IMR-90 (cell line): ENCODE data around the gene SF3B1. TPM values are rescaled to one million over a fixed set of nuclear protein-coding genes. Genes with fewer than 3 reads are reported as not detected.

Source experiments
- ATAC-seq: fragments of 200-7000 bp; cut with Tn5 transposase; 2 replicates; pipeline ENCODE4 v1.9.1; 2020; ENCODE audit warnings: low read depth, mild to moderate bottlenecking, moderate library complexity
- BruUV-seq: library from RNA; stranded (reverse); fragments of 400-500 nt; replicated peaks from 2 replicates; lab custom pipeline; 2021; lab: Mats Ljungman, UMichigan
- CTCF ChIA-PET: fragments of 300-600 bp; formaldehyde crosslinking; extraction: SDS; loops from one replicate; lab custom pipeline; 2021; ENCODE audit warnings: antibody characterized with exemption; lab: Yijun Ruan, JAX
- POLR2A ChIA-PET: fragments of 300-600 bp; sonication (Branson Sonifier 250); formaldehyde crosslinking; loops from one replicate; lab custom pipeline; 2022; ENCODE audit warnings: antibody characterized with exemption; ENCODE audit not compliant: unreplicated experiment; lab: Charles Lee
- DNase-seq: peaks from one replicate; pipeline ENCODE4 v3.0.0; 2013
- H2AFZ ChIP-seq: replicated peaks from 2 replicates; pipeline ENCODE3; 2013; ENCODE audit warnings: low read length, mild to moderate bottlenecking; ENCODE audit not compliant: poor library complexity
- H2AK5ac ChIP-seq: 2 replicates; pipeline ENCODE4 v1.6.1; 2013; ENCODE audit warnings: low read depth, low read length, inconsistent platforms
- H2AK9ac ChIP-seq: replicated peaks from 2 replicates; pipeline ENCODE3; 2013; ENCODE audit warnings: mild to moderate bottlenecking, low read depth, low read length, moderate library complexity; ENCODE audit not compliant: poor library complexity
- H2BK120ac ChIP-seq: 2 replicates; pipeline ENCODE4 v1.6.1; 2013; ENCODE audit warnings: low read depth, low read length, inconsistent platforms
- H2BK15ac ChIP-seq: 3 replicates; pipeline ENCODE4 v1.6.1; 2013; ENCODE audit warnings: low read depth, low read length, inconsistent platforms
- H2BK20ac ChIP-seq: 2 replicates; pipeline ENCODE4 v1.6.1; 2013; ENCODE audit warnings: low read depth, mild to moderate bottlenecking, inconsistent platforms, low read length, moderate library complexity
- H2BK5ac ChIP-seq: 2 replicates; pipeline ENCODE4 v1.6.1; 2013; ENCODE audit warnings: mild to moderate bottlenecking, low read depth, low read length, inconsistent platforms; ENCODE audit not compliant: poor library complexity, severe bottlenecking
- H3K14ac ChIP-seq: replicated peaks from 2 replicates; pipeline ENCODE4 v1.6.1; 2013; ENCODE audit warnings: low read depth, low read length, inconsistent platforms
- H3K18ac ChIP-seq: 2 replicates; pipeline ENCODE4 v1.6.1; 2013; ENCODE audit warnings: low read depth, low read length, control low read depth
- H3K23ac ChIP-seq: 2 replicates; pipeline ENCODE4 v1.6.1; 2013; ENCODE audit warnings: low read depth, low read length, inconsistent platforms
- H3K27ac ChIP-seq: 2 replicates; pipeline ENCODE4 v1.5.1; 2013; ENCODE audit warnings: mild to moderate bottlenecking, control low read depth, low read length; ENCODE audit not compliant: insufficient read depth
- H3K27me3 ChIP-seq: 2 replicates; pipeline ENCODE4 v1.6.1; 2013; ENCODE audit warnings: low read length; ENCODE audit not compliant: control insufficient read depth, insufficient read depth
- H3K36me3 ChIP-seq: 2 replicates; pipeline ENCODE4 v1.6.1; 2013; ENCODE audit warnings: low read length, mixed read lengths; ENCODE audit not compliant: control insufficient read depth, insufficient read depth
- H3K4ac ChIP-seq: 2 replicates; pipeline ENCODE4 v1.6.1; 2013; ENCODE audit warnings: low read depth, low read length, inconsistent platforms
- H3K4me1 ChIP-seq: 2 replicates; pipeline ENCODE4 v1.6.1; 2013; ENCODE audit warnings: low read length, mixed read lengths; ENCODE audit not compliant: control insufficient read depth, insufficient read depth
- H3K4me2 ChIP-seq: 2 replicates; pipeline ENCODE4 v1.6.1; 2013; ENCODE audit warnings: low read depth, mild to moderate bottlenecking, control low read depth, low read length, moderate library complexity
- H3K4me3 ChIP-seq: 2 replicates; pipeline ENCODE4 v1.5.1; 2013; ENCODE audit warnings: low read depth, mild to moderate bottlenecking, control low read depth, low read length, moderate library complexity; ENCODE audit not compliant: insufficient read depth
- H3K56ac ChIP-seq: 2 replicates; pipeline ENCODE4 v1.6.1; 2013; ENCODE audit warnings: low read length, inconsistent platforms; ENCODE audit not compliant: insufficient read depth; ENCODE audit errors: extremely low read depth
- H3K79me1 ChIP-seq, 2 experiments: 2 replicates each; pipeline ENCODE4 v1.6.1; 2013; ENCODE audit warnings: low read length in 2 of 2, inconsistent platforms in 1 of 2, low read depth in 1 of 2
- H3K9ac ChIP-seq: 2 replicates; pipeline ENCODE4 v1.6.1; 2013; ENCODE audit warnings: low read depth, low read length, control low read depth
- H3K9me1 ChIP-seq: 2 replicates; pipeline ENCODE4 v1.6.1; 2013; ENCODE audit warnings: low read length, inconsistent platforms; ENCODE audit not compliant: insufficient read depth
- H3K9me3 ChIP-seq: 2 replicates; pipeline ENCODE4 v1.6.1; 2013; ENCODE audit warnings: low read length; ENCODE audit not compliant: control insufficient read depth, insufficient read depth
- H4K20me1 ChIP-seq: 2 replicates; pipeline ENCODE4 v1.6.1; 2013; ENCODE audit warnings: low read length, inconsistent platforms; ENCODE audit not compliant: insufficient read depth
- H4K5ac ChIP-seq: 2 replicates; pipeline ENCODE4 v1.6.1; 2013; ENCODE audit warnings: mild to moderate bottlenecking, low read depth, low read length, control low read depth
- H4K8ac ChIP-seq, 2 experiments: 2 replicates each; pipeline ENCODE4 v1.6.1; 2013; ENCODE audit warnings: low read depth in 2 of 2, low read length in 2 of 2, control low read depth in 1 of 2, inconsistent platforms in 1 of 2
- H4K91ac ChIP-seq: 2 replicates; pipeline ENCODE4 v1.6.1; 2013; ENCODE audit warnings: low read depth, low read length, inconsistent platforms; ENCODE audit not compliant: insufficient read depth
- MXI1 ChIP-seq: IDR thresholded peaks from 2 replicates; pipeline ENCODE4 v1.6.1; 2012; ENCODE audit warnings: low read depth, mild to moderate bottlenecking, low read length, moderate library complexity, borderline replicate concordance
- SMC3 ChIP-seq: fragments of 150-350 bp; IDR thresholded peaks from 2 replicates; pipeline ENCODE4 v1.6.1; 2016; ENCODE audit warnings: low read depth, mild to moderate bottlenecking, antibody characterized with exemption, low read length, moderate library complexity
- WGBS, 2 experiments: methylation state at CpG; one replicate each; pipeline versions ENCODE4 v1.1.5 to v1.1.7; 2013; ENCODE audit warnings: missing lambda C conversion rate in 2 of 2; ENCODE audit not compliant: insufficient read length in 1 of 2; ENCODE audit errors: extremely low coverage in 2 of 2; 5-methylcytosine and 5-hydroxymethylcytosine counted together
- dilution Hi-C: fragments of 300-500 bp; cut with HindIII; formaldehyde crosslinking; loops from one replicate; pipeline ENCODE4 v1.14.3; 2018; ENCODE audit warnings: low sequenced_read_pairs; ENCODE audit not compliant: unreplicated experiment
- in situ Hi-C: fragments of 300-500 bp; cut with MboI; formaldehyde crosslinking; loops from 3 replicates; pipeline ENCODE4 v1.14.3; 2019; ENCODE audit warnings: low sequenced_read_pairs, inconsistent platforms, mixed read lengths
- intact Hi-C: fragments of 100-400 bp; cut with micrococcal nuclease; formaldehyde crosslinking; loops from 2 replicates; pipeline ENCODE4 v1.10.0; 2022
- polyA plus RNA-seq, 3 experiments: library from polyadenylated mRNA; depleted of rRNA; stranded (reverse); fragments of >200 nt; gene quantifications; 2 replicates each; pipeline ENCODE4 v1.2.3, GENCODE V29; 2012; ENCODE audit warnings: low replicate concordance in 1 of 3
- total RNA-seq: library from RNA; depleted of rRNA; stranded (reverse); fragments of >200 nt; gene quantifications from 2 replicates; pipeline ENCODE4 v1.2.3, GENCODE V29; 2012

SF3B1 gene
- total and polyA plus RNA-seq, 2 of the 4 experiments (the other 2 are of a cell fraction): 326 to 942 TPM

- no TSS peak for BruUV-seq
- CTCF ChIA-PET: no interaction called here
- no peak overlapping the region for H4K8ac ChIP-seq
Observed at GRCh38 chr2:197455428-197455827, 20.6 kb upstream of the SF3B1 start.

More at GRCh38 chr2:197455428-197455827, 20.6 kb upstream of the SF3B1 start:
- Histone ChIP-seq H3K27ac (no peak overlapping the region), H4K20me1 (peaks cover 48% of the 10 kb centered on the region), H3K4me2 (peak overlapping the region; percentile 47; the same call in 1 of the 2 replicates), H2BK20ac (no peak overlapping the region), H3K79me1 (peaks cover 9 to 24% of the 10 kb centered on the region in 2 experiments; a peak in 3 of 4 replicates), H4K5ac (no peak overlapping the region), H2AFZ (no peak overlapping the region), H3K36me3 (peaks cover 4% of the 10 kb centered on the region; the same call in 1 of the 2 replicates), H3K18ac (no peak overlapping the region), H3K4me1 (no peaks in the 10 kb centered on the region; the same call in 1 of the 2 replicates), H3K14ac (no peak overlapping the region), H3K4ac (no peak overlapping the region), H3K9me3 (no peaks in the 10 kb centered on the region), H3K23ac (no peak overlapping the region), H2AK5ac (no peak overlapping the region), H3K27me3 (no peaks in the 10 kb centered on the region), H3K4me3 (no peak overlapping the region), H2BK120ac (no peak overlapping the region), H3K9ac (no peak overlapping the region), H2BK5ac (no peak overlapping the region), H3K9me1 (peaks cover 5% of the 10 kb centered on the region; the same call in 1 of the 2 replicates), H2BK15ac (no peak overlapping the region), H4K91ac (no peak overlapping the region), H3K56ac (no peak overlapping the region), H2AK9ac (no peak overlapping the region)
- ATAC-seq (no peak), DNase-seq (no peak)
- in situ Hi-C loops: no loop called here
- intact Hi-C loops: loop anchor here (5.0 kb wide), 1 partner anchor 42 kb away; the partner anchor contains the start of gene HSPD1
- POLR2A ChIA-PET: no interaction called here
- dilution Hi-C loops: no loop called here
- 100% methylated on average over 1 of the region's 1 CpG; no CpG with 5 or more reads in 1 of the 2 experiments for WGBS, 2 experiments
- no peak for TF ChIP-seq MXI1
- TF ChIP-seq SMC3: no peak
